Duodenal mucosa (tissue), 2 donors: ENCODE data around the gene ZNF839.

Experiments used
- H3K27ac ChIP-seq: one replicate; pipeline ENCODE4 v1.7.0; 2013; ENCODE audit warnings: low read depth, low read length
- H3K27me3 ChIP-seq, 2 donors: one replicate each; pipeline ENCODE4 v1.7.0; 2013; ENCODE audit warnings: low read length in 2 of 2, control low read depth in 1 of 2; ENCODE audit not compliant: insufficient read depth in 2 of 2, control insufficient read depth in 1 of 2
- H3K36me3 ChIP-seq, 2 donors: one replicate each; pipeline ENCODE4 v1.7.0; 2013; ENCODE audit warnings: low read length in 2 of 2, control low read depth in 1 of 2; ENCODE audit not compliant: insufficient read depth in 2 of 2, control insufficient read depth in 1 of 2
- H3K4me1 ChIP-seq, 2 donors: one replicate each; pipeline ENCODE4 v1.7.0; 2013; ENCODE audit warnings: low read length in 2 of 2, control low read depth in 1 of 2; ENCODE audit not compliant: insufficient read depth in 2 of 2, control insufficient read depth in 1 of 2
- H3K4me3 ChIP-seq, 2 donors: one replicate each; pipeline ENCODE4 v1.7.0; 2013; ENCODE audit warnings: low read length in 2 of 2, low read depth in 1 of 2
- H3K9ac ChIP-seq, 2 donors: one replicate each; pipeline ENCODE4 v1.7.0; 2013; ENCODE audit warnings: low read length in 2 of 2, low read depth in 1 of 2
- H3K9me3 ChIP-seq, 2 donors: one replicate each; pipeline ENCODE4 v1.7.0; 2013; ENCODE audit warnings: low read length in 2 of 2, control low read depth in 1 of 2; ENCODE audit not compliant: control insufficient read depth in 1 of 2

The ZNF839 gene

DNA sequence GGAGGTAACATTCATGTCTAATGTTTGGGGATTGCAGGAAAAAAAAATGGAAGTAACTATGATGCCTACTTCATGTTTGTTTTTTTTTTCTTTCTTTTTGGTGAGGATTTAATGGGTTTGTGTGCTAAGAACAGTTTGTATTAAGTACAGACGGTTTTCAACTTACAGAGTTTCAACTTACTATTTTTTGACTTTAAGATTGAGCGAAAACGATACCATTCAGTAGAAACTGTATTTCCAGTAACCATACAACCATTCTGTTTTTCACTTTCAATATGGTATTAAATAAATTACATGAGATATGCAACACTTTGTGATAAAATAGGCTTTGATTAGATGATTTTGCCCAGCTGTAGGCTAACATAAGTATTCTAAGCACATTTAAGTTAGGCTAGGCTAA is 53.6 kb downstream of the ZNF839 start:
- H3K27me3 ChIP-seq, result no peaks in the 10 kb centered on the region
- no peak overlapping the region for H3K4me3 ChIP-seq
- H3K36me3 ChIP-seq, result peaks cover 0 to 13% of the 10 kb centered on the region in 2 donors
- H3K27ac ChIP-seq, result no peak overlapping the region
- H3K9ac ChIP-seq, result no peak overlapping the region
- no peaks in the 10 kb centered on the region for H3K4me1 ChIP-seq
- H3K9me3 ChIP-seq, result no peaks in the 10 kb centered on the region

DNA sequence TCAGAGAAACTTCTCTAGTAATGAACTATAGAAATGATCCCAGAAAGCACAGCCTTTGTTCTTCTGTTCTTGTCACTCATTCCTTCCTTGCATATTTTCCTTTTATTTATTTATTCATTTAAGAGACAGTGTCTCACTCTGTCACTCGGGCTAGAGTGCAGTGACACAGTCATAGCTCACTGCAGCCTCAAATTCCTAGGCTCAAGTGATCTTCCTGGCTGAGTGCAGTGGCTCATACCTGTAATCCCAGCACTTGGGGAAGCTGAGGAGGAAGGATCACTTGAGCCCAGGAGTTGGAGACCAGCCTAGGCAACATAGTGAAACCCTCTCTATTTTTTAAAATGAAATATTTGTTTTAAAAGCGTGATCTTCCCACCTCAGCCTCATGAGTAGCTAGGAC is 54.7 kb downstream of the ZNF839 start:
- Histone ChIP-seq H3K4me3 (no peak overlapping the region), H3K27ac (no peak overlapping the region), H3K4me1 (no peaks in the 10 kb centered on the region), H3K9ac (no peak overlapping the region), H3K36me3 (peaks cover 0 to 17% of the 10 kb centered on the region in 2 donors), H3K9me3 (no peaks in the 10 kb centered on the region), H3K27me3 (no peaks in the 10 kb centered on the region)

DNA sequence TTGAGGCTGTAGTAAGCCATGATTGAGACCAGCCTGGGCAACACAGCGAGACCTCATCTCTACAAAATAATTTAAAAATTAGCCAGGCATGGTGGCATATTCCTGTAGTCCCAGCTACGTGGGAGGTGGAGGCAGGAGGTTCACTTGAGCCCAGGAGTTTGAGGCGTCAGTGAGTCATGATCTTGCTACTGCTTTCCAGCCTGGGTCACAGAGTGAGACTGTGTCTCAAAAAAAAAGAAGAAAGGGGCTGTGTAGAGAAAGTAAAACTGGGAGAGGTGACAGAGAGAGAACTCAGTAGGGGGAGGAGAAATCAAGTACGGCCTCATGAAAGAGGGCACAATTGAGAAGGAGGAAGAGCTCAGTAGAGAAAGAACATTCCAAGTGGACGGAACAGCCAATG is 55.6 kb downstream of the ZNF839 start:
- H3K9ac ChIP-seq, result no peak overlapping the region
- peaks cover 0 to 18% of the 10 kb centered on the region in 2 donors for H3K36me3 ChIP-seq
- H3K4me3 ChIP-seq, result no peak overlapping the region
- H3K9me3 ChIP-seq, result no peaks in the 10 kb centered on the region
- H3K27me3 ChIP-seq, result no peaks in the 10 kb centered on the region
- H3K27ac ChIP-seq, result no peak overlapping the region
- H3K4me1 ChIP-seq, result no peaks in the 10 kb centered on the region

DNA sequence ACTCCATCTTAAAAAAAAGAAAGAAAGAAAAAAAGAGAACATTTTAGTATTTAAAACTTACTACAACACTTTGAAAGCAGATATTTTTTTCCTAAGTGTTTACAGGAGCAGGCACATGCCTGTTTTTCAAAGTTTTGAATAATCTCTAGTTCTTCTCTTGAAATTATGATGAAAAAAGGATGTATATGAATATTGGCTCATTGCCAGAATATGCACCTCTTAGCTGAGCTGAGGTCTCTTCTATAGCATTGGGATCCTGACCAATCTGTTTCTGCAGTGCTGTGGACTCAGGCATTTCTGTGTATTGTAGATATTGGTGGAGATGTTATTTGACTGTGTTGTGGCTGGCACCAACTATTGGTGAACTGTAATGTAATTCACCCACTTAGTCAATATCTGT is 58.1 kb downstream of the ZNF839 start:
- Histone ChIP-seq H3K4me1 (no peaks in the 10 kb centered on the region), H3K36me3 (peaks cover 0 to 22% of the 10 kb centered on the region in 2 donors)

DNA sequence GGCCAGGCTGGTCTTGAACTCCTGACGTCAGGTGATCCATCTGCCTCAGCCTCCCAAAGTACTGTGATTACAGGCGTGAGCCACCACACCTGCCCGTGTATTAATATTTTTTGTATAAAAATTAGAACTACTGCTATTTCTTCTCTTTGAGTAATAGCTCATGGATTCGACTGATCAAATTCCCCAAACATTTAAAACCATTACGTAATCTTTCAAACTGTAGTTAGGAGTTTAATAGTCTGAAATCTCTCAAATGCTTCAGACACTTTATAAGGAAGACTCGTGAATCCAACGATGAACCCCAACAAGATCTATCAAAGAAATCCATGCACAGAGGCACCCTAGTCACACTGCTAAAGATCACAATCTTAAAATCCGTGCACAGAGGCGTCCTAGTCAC is 59.3 kb downstream of the ZNF839 start:
- no peaks in the 10 kb centered on the region for H3K9me3 ChIP-seq
- H3K4me3 ChIP-seq, result no peak overlapping the region
- H3K36me3 ChIP-seq, result peaks cover 0 to 22% of the 10 kb centered on the region in 2 donors
- no peak overlapping the region for H3K9ac ChIP-seq
- no peaks in the 10 kb centered on the region for H3K4me1 ChIP-seq
- no peaks in the 10 kb centered on the region for H3K27me3 ChIP-seq
- H3K27ac ChIP-seq, result no peak overlapping the region

More for the DNA sequence above, 58.1 kb downstream of the ZNF839 start:
- Histone ChIP-seq H3K4me3 (no peak overlapping the region), H3K27ac (no peak overlapping the region), H3K9ac (no peak overlapping the region), H3K9me3 (no peaks in the 10 kb centered on the region), H3K27me3 (no peaks in the 10 kb centered on the region)

DNA sequence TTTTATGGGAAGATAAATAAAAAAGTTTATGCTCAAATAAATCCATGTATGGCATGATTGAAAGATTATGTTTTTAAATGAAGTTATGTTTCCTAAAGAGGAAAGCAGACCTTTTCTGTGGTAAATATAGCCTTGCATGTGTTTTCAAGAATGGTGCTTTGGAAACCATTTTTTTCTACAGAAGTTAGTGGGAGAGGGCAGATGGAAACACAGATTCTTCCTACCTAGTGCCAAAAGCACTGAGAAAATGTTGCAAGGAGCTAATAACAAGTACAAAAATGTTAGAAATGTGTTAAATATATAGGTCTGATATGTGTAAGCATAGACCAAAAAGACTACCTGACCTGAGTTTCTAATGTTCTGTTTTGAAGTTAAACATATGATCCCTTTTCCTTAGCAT is 67.5 kb downstream of the ZNF839 start:
- H3K9me3 ChIP-seq, result no peaks in the 10 kb centered on the region
- H3K9ac ChIP-seq, result no peak overlapping the region
- no peaks in the 10 kb centered on the region for H3K27me3 ChIP-seq
- H3K4me1 ChIP-seq, result peaks cover 0 to 4% of the 10 kb centered on the region in 2 donors
- H3K27ac ChIP-seq, result no peak overlapping the region
- H3K36me3 ChIP-seq, result no peaks in the 10 kb centered on the region
- H3K4me3 ChIP-seq, result no peak overlapping the region

DNA sequence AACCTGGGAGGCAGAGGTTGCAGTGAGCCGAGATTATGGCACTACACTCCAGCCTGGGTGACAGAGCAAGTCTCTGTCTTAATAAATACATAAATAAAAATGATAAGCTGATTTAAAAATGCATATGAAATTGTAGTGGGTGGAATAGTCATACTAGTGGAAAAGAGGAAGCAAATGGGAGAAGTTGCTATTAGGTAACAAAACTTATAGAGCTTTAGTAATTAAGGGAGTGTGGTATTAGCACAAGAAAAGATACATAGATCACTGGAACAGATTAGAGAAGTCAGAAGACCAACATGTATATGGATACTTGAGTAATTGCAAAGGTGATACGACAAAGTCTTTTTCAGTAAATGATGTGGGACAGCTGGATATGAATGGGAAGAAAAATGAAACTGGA is 69.7 kb downstream of the ZNF839 start:
- Histone ChIP-seq H3K4me1 (peaks cover 6 to 7% of the 10 kb centered on the region in 2 donors), H3K27ac (no peak overlapping the region), H3K4me3 (no peak overlapping the region), H3K36me3 (no peaks in the 10 kb centered on the region), H3K27me3 (no peaks in the 10 kb centered on the region), H3K9ac (no peak overlapping the region), H3K9me3 (no peaks in the 10 kb centered on the region)

DNA sequence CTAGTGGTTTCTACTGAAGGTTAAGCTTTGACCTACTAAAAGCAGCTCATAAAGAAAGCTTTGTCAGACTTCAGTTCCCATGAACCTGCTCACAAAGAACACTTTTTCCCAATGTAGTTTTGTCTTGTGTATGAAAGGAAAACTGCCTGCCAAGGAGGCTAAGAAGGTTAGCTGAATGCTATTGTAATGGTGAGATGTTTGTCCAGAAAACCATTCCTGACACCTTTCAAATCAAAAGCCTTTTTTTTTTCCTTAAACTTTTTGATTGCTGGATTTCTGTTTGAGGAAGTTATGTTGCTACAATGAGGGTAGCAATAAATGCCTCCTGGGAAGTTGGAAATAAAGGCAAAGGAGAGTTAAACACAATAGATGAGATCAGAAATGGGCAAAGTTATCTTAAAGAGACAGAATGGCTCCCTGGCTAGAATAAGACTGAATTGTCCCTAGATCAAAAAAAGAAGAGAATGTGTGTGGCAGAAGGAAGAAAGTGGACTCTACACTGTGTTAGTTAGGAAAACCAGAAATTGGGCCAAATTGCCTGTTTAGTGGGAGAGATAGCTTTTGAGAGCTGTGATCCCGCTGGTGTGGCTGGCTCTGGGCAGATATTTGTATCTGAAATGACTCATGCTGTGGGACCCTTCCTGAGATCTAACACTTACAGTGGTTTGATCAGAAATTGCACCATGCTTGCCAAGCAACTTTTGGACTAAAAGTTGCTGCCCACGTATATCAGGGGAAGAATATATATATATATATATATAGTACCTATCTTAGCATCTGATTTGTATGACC is 70.7 kb downstream of the ZNF839 start:
- no peaks in the 10 kb centered on the region for H3K9me3 ChIP-seq
- no peak overlapping the region for H3K27ac ChIP-seq
- peaks cover 6 to 7% of the 10 kb centered on the region in 2 donors for H3K4me1 ChIP-seq
- H3K27me3 ChIP-seq, result no peaks in the 10 kb centered on the region
- no peak overlapping the region for H3K9ac ChIP-seq
- H3K4me3 ChIP-seq, result no peak overlapping the region
- H3K36me3 ChIP-seq, result no peaks in the 10 kb centered on the region
